AG09319 (cell line): ENCODE results near the gene KLHL3.

Experiments
- DNase-seq: peaks from one replicate; pipeline ENCODE4 v3.0.0-alpha.2; 2010; ENCODE audit warnings: low read depth; ENCODE audit errors: extremely low read depth
- CTCF ChIP-seq: IDR thresholded peaks from 2 replicates; pipeline ENCODE4 v1.5.1; 2011; ENCODE audit warnings: low read depth, mild to moderate bottlenecking, inconsistent platforms, low read length, moderate library complexity

Gene KLHL3

GRCh38 chr5:137679195-137679594, 56.7 kb downstream of the KLHL3 start:
- TF ChIP-seq CTCF, result no peak
- no peak for DNase-seq

DNA sequence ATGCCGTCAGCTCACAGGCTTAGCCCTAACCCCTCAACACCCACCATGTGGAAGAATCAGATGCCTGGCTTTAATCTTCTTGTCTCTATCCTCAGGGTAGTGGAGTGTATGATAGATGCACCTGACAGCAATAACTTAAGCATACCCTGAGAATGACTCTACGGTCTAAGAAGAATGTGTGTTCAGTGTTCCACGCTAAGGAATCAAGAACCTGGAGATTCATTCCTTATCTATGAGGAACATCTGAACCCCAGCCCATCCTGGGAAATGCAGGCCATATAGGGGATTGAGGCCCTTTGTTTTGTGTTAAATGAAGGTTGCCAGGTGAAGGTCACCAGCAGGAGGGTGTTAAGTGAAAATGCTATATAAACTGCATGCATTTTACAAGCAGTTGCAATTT, 63.0 kb downstream of the KLHL3 start:
- no peak for DNase-seq
- no peak for TF ChIP-seq CTCF

DNA sequence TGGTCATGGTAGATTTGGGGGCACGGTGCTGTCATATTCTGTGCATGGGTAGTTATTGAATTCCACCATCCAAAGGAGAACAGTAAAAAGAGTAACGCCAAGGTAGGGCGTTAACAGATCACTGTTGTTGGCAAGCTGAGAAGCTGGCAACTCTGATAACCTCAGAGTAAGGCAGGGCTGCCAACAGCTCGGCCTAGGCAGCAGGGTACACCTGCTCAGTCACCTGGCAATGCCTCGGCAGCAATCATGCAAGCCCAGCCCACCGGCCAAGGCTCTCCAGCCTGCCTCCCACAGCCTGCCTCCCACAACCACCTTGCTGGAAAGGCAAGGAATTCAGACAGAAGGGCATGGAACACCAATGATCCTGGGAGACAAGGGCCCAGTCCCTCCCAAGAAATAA, 63.9 kb downstream of the KLHL3 start:
- no peak for DNase-seq

DNA sequence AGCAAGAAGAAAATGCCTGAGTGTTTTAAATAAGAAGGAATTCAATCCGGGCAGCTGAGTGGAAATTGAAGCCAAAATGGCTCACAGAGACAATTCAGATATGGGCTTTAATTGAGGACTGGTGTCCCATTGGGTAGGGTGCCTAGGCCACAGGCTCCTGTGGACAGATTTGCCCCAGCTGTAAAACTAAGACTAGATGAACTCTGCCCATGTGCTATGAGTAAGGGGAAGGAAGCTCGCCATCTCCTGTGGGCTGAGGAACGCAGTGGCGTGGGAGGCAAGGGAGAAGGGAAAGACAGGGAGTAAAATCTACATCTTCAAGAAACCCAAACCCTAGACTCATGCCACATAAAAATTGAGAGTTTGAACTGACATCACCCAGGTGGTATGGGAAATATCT, 66.1 kb downstream of the KLHL3 start:
- TF ChIP-seq CTCF, result no peak
- no peak for DNase-seq

More for the DNA sequence above, 63.9 kb downstream of the KLHL3 start:
- TF ChIP-seq CTCF, result no peak

DNA sequence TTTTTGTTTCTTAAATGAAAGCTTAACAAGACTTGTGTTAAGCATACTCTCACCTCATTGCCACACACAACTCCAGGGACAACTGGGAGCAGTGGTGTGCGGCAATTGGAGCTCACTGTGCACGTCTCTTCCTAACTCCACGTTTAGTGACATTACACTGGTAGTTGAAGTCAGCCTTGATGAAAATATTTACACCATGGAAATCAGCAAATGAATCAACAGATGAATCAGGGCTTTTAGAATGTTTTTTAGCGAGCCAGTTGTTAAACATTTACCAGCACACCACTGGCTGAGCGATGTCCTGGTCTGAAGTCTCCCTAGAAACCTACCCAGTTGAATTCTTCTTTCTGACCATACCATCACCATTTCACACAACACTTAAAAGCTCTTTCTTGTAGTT, 67.3 kb downstream of the KLHL3 start:
- DNase-seq, result no peak
- no peak for TF ChIP-seq CTCF

DNA sequence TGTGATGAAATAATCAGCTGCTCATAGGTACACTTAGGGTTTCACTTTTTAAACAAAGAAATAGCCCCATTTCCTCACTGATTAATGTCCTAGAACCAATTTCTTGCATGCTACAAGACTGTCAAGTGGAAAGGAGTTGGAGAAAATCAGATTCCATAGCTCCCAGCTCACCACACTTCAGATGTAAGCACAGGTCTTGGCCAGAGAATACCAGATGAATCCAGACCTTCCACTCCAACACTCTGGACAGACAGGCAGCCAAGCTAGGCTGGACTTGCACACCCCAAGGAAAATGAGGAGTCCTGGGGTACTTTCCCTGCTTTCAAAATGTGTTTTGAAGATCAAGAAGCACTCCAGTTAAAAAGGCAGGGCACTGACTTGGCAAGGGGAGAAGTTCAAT, 68.5 kb downstream of the KLHL3 start:
- DNase-seq, result no peak
- no peak for TF ChIP-seq CTCF

- TF ChIP-seq CTCF, result no peak
- DNase-seq, result no peak
Observed at GRCh38 chr5:137666901-137667300, 69.0 kb downstream of the KLHL3 start.
